NCI-H1105 (cell line): Measurements from ENCODE around the gene ZBTB21.
"Not testable (repeated sequence)": the region's sequence is repeated elsewhere in the genome, so short reads cannot be mapped to it uniquely, and the experiment has no call there.

ENCODE experiments used
- DNase-seq: peaks from one replicate; lab custom pipeline; 2025; lab: John Stamatoyannopoulos, UW

ZBTB21 gene

DNA sequence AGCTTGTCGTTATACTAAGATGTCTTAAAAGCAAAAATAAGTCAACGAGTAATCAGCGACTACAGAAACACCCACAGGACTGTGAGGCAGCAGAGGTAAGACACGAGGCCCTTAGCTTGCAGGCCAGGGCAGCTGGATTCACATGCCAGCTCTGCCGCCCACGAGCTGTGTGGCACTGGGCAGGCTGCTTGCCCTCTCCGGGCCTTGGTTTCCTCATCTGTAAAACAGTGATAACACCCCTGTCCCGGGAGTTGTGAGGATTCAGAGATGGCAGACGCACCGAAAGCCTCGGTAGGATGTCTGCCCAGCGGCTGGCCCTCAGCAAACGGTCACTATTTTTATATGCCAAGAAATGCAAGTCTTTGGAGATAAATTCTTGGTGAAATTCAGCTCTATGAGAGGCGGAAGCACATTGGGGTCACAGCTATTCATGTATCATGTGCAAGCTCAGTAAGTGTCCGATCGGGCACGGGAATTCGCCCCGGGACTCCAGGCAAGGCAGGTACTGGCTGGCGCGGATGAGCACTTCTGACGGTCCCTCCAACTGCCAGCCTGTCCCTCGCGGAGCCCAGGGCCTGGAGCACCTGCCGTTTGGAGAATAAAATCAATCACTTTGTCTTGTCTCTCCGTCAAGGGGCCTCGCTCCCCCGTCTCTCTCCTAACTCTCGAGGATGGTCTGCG, 57.5 kb downstream of the ZBTB21 start:
- no peak for DNase-seq

DNA sequence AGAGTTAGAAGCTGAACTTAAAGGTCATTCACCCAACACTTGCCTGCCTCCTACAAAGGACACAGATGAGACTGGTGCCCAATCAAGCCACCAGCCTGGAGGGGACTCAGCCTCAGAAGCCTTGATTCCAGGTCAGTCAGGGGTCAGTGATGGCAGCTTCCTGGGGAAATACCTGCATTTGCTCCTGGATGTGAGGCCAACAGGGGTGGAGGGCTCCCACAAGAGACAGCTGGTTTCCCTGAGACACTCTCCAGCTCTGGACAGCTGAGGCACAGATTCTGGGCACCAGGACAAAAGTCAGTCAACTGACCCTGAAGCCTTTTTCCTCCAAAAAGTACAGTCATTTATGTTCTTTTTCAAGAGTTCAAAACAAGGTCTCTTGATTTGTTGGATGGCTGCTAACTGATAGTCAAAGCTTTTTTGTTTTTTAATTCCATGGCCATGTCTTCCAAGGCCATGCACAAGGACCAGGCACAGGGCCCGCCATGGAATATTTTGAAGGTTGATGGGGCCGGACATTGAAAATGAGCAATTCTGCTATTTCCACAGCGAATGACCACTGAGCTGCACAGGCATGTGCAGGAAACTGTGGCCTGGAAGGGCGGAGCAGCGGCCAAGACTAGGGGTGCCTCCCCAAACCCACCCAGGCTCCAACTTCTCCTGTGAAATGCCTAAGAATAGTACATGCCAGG, 58.1 kb downstream of the ZBTB21 start:
- no peak for DNase-seq

DNA sequence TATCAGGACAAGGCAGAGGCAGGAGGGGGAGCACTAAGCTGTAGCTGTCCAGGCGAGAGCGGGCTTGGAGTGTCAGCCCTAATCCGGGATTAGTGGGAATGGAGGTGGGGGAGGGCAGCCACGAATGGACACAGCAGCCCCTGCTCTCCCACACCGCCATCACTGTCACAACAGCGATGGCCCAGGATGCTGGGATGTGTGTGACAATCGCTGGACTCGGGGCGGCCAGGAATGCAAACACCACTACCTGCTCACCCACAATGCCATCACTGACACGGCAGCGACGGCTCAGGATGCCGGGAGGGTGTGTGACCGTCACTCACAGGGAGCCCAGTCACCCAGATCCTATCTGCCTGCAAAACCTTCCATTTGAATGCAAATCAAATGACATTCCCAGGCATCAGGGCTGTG, 59.2 kb downstream of the ZBTB21 start:
- no peak for DNase-seq

DNA sequence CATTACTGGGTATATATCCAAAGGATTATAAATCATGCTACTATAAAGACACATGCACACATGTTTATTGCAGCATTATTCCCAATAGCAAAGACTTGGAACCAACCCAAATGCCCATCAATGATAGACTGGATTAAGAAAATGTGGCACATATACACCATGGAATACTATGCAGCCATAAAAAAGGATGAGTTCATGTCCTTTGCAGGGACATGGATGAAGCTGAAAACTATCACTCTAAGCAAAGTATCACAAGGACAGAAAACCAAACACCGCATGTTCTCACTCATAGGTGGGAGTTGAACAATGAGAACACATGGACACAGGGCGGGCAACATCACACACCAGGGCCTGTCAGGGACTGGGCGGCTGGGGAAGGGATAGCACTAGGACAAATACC, 60.5 kb downstream of the ZBTB21 start:
- DNase-seq: not testable (repeated sequence)

DNA sequence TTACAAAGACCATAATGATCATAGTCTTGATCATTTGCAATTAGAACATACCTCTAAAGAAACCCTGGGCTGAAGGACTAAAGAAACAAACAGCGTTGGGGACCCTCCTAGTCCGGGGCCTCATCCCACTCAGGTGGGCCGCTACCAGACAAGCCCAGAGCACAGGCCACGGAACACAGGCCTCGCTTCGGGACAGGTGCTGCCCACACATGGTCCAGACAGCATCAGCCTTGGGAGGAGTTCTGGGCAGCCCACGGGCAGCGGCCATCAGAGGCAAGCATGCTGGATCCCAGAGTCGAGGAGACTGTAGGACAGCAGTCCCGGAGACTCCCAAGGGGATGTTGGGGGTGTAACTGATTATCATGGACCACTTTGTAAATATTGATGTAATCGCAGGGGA, 61.3 kb downstream of the ZBTB21 start:
- DNase-seq: no peak

DNA sequence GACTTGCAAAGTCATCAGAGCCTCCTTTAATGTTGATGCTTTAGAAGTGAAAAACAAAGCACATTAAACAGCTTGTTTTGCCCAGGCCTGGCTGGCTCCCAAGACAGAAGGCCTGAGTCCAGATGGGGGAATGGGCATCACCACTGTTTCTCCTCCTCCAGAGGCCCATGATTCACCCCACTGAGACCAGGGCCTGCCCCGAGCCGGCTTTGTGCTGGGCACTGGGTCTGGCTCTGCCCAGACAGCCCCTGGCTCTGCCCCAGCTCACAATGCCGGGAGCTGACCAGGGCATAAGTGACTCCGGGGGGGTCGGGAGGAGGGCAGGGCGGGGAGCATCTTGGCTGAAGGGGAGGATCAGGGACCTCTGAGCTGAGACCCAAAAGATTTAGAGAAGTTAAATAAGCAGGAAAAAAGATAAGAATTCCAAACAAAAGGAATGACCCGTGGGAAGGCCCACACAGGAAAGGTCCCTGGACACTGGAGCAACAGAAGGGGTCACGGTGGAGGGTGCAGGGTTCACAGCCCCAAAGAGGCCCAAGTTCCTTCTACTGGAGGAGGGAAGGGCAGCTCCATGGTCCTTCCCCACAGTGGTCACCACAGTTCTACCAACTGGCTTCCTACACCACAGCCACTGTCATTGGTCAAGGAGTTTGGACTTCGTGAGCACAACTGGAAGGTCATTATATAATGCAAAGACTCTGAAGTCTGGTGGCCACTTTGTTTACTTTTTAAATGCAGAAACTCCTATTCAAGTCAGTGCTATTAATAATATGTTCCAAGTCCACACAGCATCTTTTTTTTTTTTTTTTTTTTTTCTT, 61.9 kb downstream of the ZBTB21 start:
- DNase-seq: no peak

DNA sequence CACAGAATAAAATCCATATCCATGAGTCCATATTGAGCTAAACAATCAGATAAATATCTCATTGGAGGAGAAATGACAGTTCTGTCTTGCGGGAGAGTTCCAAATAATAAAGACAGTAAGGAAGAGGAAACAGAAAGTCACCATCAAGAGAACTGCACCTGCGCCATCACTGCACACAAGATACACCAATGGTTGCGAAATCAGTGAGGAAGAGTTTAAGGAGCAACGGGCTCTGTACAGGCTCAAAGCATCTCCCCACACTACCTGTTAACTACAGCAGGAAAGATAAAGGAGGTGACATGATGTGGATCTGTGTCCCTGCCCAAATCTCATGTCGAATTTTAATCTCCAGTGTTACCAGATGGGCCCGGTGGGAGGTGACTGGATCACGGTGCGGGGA, 64.2 kb downstream of the ZBTB21 start:
- DNase-seq: no peak

DNA sequence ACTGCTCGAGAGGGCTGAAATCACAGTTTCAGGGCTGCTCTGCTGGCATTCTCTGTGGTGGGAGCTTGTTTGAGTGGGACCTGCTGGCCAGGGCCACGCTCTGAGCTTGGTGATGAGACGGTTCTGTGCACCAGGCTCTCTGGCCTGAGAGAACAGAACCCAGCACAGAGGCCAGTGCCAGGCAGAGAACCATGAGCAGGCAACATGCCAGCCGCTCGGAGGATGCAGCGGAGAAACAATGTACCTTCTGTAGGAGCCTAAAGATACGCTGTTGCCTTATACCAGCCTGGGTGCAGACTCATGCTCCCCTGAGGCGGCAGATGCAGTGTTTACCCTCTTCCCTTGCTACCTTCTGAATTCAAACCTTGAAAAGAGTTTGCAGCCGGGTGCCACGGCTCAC, 66.3 kb downstream of the ZBTB21 start:
- DNase-seq: no peak

DNA sequence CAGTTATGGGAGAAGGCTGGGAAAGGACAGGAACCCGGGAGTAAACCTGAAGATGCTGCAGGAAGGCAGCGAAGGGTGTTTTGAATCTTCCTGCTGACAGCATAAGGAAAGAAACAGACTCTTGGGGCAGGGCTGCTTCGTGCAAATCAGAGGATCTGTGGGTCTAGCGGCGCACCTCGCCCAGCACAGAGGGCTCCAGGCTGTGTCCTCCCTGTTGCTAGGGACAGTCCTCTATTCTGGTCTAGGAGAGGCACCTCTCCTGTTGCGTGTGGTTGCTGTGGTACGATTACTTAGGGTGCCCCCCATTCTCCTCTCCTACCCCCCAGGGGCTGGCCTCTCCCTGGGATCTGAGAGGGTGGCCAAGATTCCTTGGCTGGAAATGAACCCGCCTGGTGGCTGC, 67.7 kb downstream of the ZBTB21 start:
- DNase-seq: no peak

DNA sequence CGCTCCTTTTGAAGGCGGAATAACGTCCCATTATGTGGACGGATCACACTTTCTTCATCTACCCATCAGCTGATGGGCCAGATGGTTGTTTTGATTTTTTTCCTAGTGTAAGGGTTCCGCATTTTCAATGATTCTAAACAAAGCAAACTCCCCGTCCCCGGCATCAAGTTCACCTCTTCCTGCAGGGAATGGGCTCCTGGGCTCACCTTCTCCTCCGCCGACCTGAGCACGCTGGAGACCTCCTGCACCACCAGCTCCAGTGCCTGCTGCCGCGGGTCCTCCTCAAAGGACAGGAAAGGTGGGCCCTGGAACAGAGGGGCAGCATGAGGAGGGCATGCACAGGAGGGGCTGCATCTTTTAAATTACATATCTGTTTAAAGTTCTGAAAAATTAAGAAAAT, 68.2 kb downstream of the ZBTB21 start:
- DNase-seq: no peak

DNA sequence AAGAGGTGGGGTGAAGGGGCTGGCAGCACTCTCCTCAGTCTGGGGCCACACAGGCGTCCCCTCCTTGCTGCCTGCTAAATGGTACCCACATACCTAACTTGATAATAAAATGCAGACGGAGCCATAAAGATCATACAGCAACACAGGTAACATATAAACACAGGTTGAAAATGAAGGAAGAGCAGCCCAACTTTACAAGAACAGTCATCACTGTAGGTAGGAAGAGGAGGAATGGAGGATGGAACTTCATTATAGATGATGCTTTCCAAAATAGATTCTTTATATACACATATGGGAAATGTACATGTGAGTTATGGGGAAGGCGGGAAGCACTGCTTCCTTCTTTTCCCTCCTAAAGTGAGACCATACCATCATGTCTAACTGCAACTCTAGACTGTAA, 69.7 kb downstream of the ZBTB21 start:
- DNase-seq: no peak

DNA sequence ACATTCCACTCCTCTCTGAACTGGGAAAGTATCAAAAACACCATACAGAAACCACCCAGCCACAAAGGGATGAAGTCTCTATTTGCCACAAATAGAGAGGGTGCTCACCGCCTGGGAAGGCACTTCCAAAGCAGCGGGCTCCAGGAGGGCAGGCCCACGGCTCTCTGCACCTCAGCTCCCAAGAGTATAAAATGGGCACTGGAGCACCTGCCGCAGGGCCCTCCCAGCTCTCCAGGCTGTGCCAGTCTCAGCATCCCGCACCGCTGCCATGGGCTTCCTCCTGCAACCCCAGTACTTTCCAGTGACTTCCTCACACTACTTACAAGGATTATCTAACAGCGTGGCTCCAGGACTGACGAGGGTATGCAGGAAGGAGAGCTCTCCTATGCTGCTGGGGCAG, 70.8 kb downstream of the ZBTB21 start:
- DNase-seq: no peak
